NT2/D1 (cell line): Measurements from ENCODE around the gene TGFBR1.

ENCODE experiments used
- YY1 ChIP-seq: IDR thresholded peaks from 2 replicates; pipeline ENCODE4 v1.6.1; 2011; ENCODE audit not compliant: insufficient read length, insufficient read depth
- ZNF274 ChIP-seq: IDR thresholded peaks from 2 replicates; pipeline ENCODE4 v1.6.1; 2011; ENCODE audit warnings: mild to moderate bottlenecking, low read depth, low read length

- TF ChIP-seq ZNF274 (no peak), YY1 (no peak)
These were observed 3.2 kb downstream of the TGFBR1 start for GRCh38 chr9:99108131-99108530.
